Measurements from ENCODE around the gene PPP2R5E.

DNA sequence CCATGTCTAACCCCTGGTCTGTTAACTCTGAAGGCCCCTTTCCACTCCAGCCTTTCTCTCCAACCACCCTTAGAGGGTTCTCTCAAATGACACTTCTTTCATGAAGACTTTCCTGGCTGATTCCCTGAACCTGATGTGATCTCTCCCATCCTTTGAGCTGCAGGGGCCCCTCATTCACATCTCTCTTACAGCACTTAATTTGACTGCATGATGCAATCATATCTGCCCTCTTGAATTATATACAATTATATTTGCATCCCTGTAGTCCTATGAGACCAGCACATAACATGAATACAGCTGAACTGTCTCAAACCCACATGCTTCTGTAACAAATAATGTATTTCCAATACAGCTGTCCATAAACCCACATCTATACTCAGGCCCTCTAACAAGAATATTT lies 56.4 kb downstream of the PPP2R5E start:
- TF ChIP-seq SUZ12 (IDR thresholded peaks at IDR 0.05; ENCODE audit: extremely low read depth, insufficient read depth, insufficient read length) (no peak), YY1 (IDR thresholded peaks at IDR 0.05; ENCODE audit: insufficient read depth, insufficient read length) (no peak)
